ENCODE results near the gene PHLPP1.

DNA sequence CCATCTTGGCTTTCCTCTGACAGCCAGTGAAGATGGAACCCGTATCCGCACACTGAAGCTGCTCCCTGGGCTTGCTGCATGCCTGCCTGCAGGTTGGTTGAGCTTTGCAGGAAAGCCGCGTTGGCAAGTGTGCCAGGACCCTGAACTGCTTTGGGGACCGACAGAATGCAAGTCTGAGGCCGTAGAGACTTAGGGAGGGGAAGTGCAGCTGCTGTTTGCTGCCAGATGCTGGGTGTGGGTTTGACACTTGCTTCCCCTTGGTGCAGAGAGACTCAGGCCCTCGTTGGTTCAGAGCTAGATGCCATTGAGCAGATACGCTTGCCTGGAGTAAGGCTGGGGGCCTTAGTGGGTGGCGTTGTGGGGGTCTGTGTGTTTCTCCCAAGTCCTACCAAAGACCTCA lies 13.1 kb upstream of the PHLPP1 start:
- TF ChIP-seq, protein P1, sequence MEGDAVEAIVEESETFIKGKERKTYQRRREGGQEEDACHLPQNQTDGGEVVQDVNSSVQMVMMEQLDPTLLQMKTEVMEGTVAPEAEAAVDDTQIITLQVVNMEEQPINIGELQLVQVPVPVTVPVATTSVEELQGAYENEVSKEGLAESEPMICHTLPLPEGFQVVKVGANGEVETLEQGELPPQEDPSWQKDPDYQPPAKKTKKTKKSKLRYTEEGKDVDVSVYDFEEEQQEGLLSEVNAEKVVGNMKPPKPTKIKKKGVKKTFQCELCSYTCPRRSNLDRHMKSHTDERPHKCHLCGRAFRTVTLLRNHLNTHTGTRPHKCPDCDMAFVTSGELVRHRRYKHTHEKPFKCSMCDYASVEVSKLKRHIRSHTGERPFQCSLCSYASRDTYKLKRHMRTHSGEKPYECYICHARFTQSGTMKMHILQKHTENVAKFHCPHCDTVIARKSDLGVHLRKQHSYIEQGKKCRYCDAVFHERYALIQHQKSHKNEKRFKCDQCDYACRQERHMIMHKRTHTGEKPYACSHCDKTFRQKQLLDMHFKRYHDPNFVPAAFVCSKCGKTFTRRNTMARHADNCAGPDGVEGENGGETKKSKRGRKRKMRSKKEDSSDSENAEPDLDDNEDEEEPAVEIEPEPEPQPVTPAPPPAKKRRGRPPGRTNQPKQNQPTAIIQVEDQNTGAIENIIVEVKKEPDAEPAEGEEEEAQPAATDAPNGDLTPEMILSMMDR (IDR thresholded peaks at IDR 0.05; ENCODE audit: insufficient read depth, low read length, poor library complexity, severe bottlenecking): no peak
- no peak for TF ChIP-seq EZH2phosphoT487 (conservative IDR thresholded peaks at IDR 0.05; ENCODE audit: low read length)
